HG02798 (cell line): ENCODE measurements around the gene KCNK18.
"Not testable (repeated sequence)": the region's sequence is repeated elsewhere in the genome, so short reads cannot be mapped to it uniquely, and the experiment has no call there.

Source experiments
- ATAC-seq: cut with Tn5 transposase; IDR thresholded peaks from one replicate; pipeline ENCODE4 v1.9.1; 2021; ENCODE audit warnings: mild to moderate bottlenecking; ENCODE audit not compliant: unreplicated experiment, poor library complexity

KCNK18 gene

DNA sequence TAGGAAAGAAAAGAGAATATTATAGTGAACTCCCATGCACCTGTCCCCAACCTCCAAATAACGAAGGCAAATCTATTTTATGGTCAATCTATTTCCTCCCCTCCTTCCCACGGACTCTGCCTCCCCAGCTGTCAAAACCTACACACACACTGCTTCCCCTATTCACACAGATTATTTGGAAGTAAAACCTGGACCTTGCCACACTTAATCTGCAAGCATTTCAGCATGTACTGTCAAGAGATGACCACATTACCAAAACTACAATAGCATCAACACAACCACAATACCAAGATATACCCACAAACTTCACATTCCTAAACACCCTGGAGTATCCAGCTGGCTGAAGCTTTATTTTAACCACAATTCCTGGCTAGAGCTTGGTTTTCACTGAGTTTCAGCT lies 27.8 kb upstream of the KCNK18 start:
- no peak for ATAC-seq

DNA sequence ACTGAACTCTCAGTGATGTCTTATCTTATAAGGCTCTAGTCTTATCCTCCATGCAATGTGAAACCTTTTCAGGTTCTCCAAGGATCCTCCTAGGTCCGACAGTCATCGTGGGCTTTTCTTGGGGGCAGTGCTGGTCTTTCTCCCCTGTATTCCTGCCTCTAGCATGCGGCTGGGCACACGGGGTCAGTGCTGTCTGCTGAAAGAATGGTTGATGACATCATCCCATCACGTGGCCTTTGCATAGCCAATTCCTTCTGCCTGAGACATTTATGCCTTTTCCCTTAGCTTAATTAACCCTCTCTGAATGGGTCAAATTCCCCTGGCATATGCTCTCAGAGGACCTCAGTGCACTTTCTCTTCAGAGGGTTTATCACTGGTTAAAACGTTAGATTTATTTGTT lies 27.0 kb upstream of the KCNK18 start:
- no peak for ATAC-seq

DNA sequence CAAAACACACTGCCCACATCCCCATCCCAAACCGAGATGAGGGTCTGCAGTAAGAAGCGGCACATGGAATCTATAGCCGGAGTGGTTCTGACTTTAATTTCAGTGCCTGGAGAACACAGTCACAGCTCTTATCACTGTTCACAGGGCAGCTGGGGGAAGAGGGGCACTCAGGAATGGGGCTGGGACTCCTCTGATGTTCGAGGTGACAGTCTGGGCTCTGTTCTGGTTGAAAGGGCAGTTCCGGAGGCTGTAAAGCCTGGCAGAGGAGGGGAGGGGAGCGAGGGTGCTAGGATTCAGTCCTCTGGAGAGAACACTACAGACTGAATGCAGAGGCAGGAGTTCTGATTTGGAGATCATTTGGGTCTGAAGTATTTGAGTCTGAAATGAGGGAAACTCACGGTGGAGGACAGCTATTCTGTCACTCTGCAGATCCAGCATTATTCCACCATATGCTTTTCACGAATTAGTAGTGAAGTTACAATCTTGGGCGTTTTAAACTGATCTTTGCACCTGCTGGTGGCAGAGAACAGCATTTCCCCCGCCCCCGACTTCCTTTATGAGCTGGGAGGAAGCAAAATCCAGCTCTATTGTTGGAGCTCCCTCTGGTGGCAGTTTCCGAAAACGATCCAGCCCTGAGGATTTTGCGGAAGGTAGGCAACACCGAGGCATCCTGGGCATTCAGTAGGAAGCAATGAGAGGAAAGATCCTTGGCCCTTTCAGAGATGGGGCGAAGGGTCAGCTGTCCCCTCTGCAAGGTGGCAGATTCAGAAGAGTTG lies 22.7 kb upstream of the KCNK18 start:
- peak; percentile 85 for ATAC-seq

DNA sequence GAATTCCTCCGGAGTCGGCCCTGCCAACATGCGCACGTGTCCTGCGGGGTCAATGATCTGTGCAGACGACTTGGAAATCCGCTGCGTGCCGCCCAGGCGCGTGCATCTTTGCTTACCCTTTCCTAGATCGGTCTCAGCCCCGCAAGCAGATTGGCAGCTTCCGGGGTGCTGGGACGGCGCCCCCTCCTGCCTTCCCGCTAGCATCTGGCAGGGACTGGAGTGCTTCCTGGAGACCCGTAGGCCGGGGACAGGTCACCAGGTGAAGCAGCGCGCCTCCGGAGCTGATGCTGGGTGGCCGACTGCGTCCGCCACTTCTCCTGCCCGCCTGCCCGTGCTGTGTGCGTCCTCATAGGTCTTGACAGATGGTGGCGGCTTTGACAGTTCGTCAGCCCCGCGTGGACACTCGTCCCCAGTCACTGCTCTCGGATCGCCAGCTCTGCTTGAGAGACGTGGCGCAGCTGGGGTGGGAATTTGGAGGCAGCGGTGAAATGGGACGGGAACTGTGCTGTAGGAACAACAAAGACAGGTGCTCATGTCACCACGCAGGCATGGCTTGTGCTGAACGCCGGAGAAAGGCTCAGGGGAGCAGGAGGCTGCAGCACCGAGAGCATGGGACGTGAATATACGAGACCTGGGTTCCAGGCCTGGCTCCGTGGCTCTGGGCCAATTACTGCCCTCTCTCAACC lies 21.9 kb upstream of the KCNK18 start:
- ATAC-seq: peak; percentile 36

DNA sequence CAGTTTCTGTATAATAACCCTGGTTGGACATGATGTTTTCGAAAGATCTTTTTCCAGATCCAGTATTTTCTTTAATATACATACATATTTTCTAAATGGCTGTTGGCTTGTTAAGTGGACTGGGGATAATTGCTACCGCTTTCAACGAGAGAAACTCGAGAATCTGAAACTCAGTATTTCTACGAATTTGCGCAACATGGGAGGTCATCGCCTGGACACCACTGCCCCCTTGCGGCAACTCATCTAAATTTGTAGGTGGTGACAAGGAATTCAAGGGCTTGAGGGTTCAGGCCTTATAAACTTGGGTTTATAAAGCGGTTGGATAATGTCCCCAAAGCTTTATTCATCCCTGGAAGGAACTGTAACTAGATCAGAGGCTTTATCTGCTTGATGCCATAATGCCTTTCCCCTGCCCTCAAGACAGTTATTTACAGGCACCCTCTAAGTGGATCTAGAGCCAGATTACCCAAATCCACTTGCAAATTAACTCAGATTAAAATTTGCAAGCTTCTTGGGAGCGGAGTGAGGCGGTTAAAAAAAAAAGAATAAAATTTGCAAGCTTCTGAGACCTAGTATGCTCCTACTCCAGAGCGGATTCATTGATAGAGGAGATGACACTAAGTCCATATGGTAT lies 21.3 kb upstream of the KCNK18 start:
- ATAC-seq: peak; percentile 62

DNA sequence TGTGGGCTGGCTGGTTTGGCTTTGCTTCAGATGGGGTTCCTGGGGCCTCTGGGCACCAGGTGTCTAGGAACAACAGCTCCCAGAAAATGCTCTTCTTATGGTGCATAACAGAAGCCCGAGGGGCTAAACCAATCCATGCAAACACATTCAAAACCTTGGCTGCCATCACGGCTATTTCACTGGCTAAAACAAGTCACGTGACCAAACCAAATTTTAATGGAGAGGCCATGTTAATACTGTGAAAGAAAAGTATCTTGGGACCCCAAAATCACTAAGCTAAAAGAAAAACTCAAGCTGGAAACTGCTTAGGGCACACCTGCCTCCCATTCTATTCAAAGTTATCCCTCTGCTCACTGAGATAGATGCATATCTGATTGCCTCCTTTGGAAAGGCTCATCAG lies 19.1 kb upstream of the KCNK18 start:
- no peak for ATAC-seq

DNA sequence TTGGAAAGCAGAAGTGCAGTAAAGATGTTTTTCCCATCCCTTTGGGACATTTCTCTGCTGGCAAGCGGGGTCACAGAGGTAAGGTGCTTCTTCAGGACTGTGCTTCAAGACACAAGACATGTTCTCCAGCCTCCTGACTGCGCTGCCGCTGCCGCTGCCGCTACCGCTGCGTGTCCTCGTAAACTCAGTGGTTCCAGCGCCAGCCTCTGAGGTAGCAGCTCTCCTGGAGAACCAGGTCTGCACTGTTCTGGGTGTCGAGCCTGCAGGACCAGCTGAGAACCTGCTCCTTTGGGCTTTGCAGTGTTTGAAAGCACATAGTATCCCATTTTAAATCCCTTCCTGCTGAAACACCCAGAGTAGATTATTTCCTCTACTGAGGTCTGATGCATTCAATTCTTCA lies 13.0 kb upstream of the KCNK18 start:
- no peak for ATAC-seq

DNA sequence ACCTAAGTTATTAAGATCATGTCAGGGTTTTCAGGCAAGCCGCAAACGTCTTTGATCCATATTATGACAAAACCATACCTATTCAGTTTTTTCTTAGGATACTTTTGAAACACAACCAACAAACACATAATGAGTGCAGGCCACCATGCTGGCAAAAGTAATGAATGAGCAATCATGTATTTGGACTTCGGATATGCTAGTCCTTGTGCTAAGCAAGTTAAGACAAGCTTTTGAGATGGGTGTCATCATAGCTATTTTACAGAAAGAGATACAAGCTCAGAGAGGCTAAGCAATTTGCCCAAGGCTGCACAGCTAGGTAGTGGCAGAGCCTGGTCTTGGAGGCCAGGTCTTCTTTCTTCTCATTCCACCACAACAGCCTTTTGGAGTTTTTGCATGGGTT lies 12.5 kb upstream of the KCNK18 start:
- no peak for ATAC-seq

DNA sequence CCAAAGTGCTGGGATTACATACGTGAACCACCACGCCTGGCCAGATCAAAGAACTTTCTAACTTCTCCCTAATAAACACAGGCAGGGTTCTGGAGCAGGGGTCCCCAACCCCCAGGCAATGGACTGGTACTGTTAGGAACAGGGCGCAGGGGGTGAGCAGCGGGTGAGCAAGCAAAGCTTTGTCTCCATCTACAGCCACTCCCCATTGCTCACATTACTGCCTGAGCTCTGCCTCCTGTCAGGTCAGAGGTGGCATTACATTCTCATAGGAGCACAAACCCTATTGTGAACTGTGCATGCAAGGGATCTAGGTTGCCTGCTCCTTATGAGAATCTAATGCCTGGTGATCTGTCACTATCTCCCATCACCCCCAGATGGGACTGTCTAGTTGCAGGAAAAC lies 11.5 kb upstream of the KCNK18 start:
- not testable (repeated sequence) for ATAC-seq

DNA sequence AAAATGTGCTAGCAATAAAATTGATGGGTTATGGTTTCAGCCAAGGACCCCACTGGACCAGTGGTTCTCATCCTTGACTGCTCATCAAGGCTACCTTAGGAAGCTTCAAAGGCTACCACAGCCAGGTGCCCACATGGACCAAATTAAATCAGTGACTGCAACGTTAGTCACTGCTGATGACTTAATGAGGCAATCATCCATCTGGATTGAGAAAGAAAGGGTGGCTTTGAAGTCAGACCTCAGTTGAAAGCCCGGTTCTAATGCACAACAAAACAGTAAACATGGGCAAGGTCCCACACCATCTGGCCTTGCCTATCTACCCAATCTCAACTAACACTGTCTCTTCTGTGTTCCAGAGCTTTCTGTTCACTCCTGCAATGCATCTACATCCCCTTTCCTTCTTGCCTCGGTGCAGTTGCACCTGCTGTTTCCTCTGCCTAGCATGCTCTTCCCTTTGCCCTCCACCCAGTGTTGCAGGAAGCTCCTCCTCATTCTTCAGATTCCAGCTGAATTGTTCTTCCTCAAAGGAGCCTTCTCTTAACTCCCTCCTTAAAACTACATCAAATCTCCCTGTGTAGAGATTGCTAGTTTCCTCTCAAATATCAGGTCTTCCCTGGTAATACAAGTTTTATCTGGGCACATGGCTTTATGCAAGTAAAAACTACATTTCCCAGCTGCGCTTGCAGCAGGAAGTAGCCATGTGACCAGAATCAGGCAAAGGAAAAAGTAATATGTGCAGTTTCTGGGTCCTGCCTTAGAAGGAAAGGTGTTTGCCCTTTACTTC lies 10.3 kb upstream of the KCNK18 start:
- ATAC-seq: no peak

DNA sequence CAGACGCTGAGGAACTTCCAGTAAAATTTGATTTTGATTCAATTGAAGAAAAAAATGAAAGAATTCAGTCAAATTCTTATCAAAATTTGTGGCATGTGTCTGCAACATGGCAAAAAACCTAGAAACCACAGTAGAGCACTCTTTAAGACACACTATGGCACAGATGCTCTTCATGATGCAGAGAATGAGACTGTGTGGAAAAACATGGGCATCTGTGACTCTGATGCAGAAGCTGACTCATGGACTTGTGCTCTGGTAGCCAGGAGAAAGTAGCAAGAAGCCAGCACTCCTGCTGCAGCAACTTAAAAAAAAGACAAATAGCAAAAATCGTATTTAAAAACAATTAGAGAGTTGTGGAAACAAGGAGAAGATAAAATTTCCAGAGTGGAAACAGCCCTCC lies 8.9 kb upstream of the KCNK18 start:
- no peak for ATAC-seq

DNA sequence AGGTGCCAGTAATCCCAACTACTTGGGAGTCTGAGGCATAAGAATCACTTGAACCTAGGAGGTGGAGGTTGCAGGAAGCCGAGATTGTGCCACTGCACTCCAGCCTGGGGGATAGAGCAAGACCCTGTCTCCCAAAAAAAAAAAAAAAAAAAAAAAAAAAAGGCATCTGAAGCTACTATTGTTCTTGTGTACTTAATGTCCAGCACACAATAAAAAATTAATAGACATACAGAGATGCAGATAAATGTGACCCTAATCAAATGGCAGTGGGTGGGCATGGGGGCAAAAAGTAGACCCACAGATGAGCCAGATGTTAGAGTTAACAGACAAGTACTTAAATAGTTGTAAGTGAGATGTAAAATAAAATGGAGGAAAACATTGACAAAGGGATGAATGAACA lies 7.7 kb upstream of the KCNK18 start:
- ATAC-seq: no peak

DNA sequence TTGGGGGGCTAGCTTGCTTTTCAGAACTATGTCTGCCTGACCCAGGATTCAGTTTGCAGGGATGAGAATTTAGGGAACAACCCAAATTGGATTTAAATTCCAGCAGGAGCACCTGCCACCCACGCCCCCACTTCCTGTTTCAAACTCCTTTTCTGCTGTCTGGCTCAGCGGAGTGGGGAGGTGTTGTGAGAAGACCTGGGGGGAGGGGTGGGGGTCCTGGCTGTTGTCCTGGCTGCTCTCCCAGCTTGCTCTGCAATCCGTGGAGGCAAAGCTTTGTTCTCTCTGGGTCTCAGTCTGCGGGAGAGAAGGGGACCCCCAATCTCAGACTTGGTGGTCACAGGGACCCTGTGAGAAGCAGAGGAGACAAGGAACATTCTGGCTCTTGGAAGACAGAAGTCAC lies 799 bp downstream of the KCNK18 start:
- no peak for ATAC-seq

DNA sequence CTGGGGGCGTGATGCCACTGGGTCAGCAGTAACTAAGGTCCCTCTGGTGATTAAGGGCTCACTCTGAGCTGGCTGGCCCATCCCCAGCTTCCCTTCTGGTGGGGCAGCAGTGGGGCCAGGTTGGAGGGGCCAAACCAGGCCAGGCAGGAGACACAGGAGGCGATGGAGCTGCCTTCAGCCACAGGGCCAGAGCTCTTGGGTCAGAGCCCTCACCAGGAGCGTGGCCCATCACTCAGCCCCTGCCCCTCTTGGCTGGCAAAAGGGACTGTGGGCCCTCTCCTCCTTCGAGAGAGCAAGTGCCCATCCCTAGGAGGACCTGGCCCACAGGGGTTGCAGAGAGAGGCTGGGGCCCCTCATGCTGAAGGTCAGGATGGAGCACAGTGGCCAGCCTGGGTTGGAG lies 4.5 kb downstream of the KCNK18 start:
- no peak for ATAC-seq

DNA sequence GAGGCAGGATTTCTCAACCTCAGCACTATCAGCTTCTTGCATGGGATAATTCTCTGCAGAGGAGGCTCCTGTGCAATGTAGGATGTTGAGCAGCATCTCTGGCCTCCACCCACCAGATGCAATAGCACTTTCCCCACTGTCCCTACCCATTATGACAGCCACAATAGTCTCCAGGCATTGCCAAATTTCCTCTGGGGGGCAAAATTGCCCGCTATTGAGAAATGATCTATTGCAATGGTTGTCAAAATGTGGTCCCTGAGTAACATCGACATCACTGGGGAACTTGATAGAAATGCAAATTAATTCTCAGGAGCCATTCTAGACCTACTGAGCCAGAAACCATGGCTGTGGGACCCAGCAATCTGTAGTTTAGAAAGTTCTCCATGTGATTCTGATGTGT lies 7.0 kb downstream of the KCNK18 start:
- ATAC-seq: no peak

DNA sequence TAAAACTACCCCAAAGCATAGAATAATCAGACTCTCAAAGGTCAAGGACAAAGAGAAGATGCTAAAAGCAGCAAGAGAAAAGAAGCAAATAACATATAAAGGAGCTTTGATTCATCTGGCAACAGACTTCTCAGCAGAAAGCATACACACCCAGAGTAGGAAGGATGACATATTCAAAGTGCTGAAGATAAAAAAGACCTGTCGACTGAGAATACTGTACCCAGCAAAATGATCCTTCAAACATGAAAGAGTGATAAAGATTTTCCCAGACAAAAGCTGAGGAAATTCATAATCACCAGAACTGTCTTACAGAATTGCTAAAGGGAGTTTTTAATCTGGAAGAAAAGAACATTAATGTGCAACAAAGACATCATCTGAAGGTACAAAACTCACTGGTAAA lies 14.9 kb downstream of the KCNK18 start:
- ATAC-seq: no peak

DNA sequence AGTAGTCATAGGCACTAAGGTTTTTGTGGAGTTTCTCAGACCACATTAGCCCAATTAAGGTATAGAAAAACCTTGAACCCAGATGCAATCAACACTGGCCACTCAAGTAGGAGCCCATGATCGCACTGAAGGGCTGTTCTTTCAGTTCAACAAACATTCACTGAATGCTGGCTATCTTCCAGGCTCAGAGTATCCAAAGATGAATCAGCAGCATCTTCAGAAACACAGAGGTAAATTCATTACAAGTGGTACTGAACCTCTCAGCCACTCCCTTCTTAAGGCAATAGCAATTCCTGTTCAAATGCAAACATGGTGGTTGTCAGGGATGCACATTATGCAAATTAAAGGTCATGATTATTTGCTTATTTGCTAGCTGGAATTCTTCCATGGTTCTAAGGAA lies 17.1 kb downstream of the KCNK18 start:
- no peak for ATAC-seq

DNA sequence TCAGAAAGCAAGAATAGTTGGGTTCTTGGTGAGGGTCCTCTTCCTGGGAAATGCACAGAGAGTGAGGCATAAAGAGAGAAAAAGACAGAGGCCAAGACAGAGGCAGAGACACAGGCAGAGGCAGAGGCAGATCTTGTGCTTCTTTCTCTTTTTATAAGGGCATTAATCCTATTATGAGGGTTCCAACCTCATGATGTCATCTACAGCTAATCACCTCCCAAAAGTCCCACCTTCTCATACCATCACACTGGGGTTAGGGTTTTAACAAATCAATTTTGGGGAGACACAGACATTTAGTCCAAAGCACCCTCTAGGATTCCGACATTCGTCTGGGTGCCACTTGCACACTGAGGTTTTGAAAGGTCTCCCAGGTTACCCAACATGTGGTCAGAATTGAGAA lies 17.8 kb downstream of the KCNK18 start:
- no peak for ATAC-seq

DNA sequence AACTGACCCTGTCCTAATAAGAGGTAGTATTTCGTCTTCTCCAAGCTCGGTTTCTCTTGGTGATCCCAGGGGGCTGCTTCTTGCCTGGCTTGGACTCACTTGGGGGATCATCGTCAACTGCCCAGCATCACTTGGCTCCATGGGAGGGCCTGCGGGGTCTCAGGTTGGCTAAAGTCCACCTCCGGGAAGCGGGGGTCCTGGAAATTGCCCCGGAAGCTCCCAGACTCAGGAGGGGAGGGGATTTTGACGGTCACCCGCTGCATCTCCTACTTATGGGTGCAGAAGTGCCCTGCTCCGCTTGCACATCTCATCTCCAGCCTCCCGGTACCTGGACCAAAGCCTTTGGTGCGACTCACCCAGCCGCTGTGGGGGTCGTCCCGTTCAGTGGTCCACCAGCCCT lies 18.7 kb downstream of the KCNK18 start:
- no peak for ATAC-seq

DNA sequence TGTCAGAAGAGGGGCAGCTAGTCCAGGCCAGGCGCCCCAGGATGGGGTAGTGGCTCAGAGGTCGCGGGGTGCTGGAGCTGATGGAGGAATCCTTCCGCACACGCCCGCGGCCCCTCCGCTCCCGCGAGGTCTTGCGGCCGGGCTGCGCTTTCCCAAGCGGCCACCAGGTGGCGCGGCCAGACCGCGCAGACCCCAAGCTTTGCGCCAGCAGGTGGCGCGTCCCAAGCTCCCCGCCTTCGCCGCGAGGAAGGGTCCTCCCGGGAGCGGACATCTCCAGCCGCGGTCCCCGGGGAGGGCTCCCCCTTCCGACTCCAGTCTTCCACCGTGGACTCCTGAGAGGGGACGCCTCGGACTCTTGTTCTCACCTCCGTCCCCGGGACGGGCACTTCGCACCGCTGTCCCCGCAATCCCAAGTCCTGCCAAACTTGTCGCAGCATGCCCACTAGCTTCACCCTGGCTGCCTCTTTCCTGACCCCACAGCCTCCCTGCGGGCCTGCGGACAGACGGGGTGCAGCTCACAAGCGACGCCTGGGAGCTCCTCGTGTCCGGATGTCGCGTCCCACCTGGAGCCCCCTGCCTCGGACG lies 19.4 kb downstream of the KCNK18 start:
- peak; percentile 89 for ATAC-seq
